NT2/D1 (cell line): ENCODE data around the gene HNF1B.

Source experiments
- SUZ12 ChIP-seq: IDR thresholded peaks from 2 replicates; pipeline ENCODE4 v1.6.1; 2011; ENCODE audit not compliant: insufficient read length, insufficient read depth; ENCODE audit errors: extremely low read depth
- YY1 ChIP-seq: IDR thresholded peaks from 2 replicates; pipeline ENCODE4 v1.6.1; 2011; ENCODE audit not compliant: insufficient read length, insufficient read depth
- ZNF274 ChIP-seq: IDR thresholded peaks from 2 replicates; pipeline ENCODE4 v1.6.1; 2011; ENCODE audit warnings: mild to moderate bottlenecking, low read depth, low read length

- TF ChIP-seq YY1: no peak
- no peak for TF ChIP-seq ZNF274
- no peak for TF ChIP-seq SUZ12
These were observed 15.0 kb downstream of the HNF1B start for GRCh38 chr17:37729905-37730304.
